ENCODE data around the gene ERC2.
A peak's percentile ranks its signal among the peaks of the same experiment; 100 is the strongest.

Gene ERC2

DNA sequence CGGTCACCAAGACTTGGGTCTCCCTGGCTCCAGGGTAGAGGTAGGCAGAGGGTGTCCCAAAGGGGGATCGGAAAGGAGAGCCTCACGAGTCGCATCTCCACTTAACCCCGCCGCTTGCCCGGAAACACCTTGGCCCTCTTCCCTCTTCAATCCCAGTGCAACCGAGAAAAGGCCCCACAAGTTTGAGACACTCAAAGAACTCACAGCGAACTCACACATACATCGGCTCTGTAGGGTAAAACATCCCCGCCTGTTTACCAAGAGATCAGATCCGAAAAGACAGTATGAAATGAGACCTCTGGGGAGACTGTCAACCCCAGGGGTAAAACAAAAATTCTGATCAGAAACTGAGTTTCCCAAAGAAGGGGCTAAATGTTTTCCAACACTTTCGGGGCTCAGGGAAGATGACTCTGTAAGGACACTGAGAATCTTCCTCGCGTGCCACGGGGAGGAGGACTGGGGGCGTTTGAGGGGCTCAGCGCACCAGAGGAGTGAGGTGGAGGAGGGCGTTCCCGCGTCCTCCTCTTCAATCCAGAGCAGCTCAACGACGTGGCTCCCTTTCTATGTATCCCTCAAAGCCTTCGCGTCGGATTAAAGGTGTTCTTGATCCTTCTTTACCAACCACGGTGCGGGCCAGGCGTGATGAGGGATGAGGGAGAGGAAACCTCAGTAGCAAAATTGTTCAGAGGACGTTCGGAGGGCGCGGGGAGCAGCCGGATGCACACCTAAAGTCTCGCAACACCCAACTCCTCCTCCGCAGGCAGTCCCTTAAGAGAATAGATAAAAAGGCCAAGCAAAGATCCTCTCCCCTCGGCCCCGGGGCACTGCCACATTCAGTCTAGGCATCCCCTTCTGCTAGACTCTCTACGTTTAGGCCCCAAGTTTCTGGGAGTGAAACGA lies 984.8 kb downstream of the ERC2 start:
- Histone ChIP-seq H3K9me3 (ENCODE audit: insufficient read depth, low read depth, low read length) (no peaks in the 10 kb centered on the region), H3K4me1 (ENCODE audit: insufficient read depth, low read length, poor library complexity, severe bottlenecking) (peaks cover under 1% of the 10 kb centered on the region), H2AFZ (ENCODE audit: low read length) (no peak overlapping the region), H3F3A (ENCODE audit: low read depth) (no peaks in the 10 kb centered on the region), H3K36me3 (ENCODE audit: insufficient read depth, low read length) (no peaks in the 10 kb centered on the region), H3K79me2 (ENCODE audit: insufficient read depth, low read length) (peaks cover 61% of the 10 kb centered on the region), H3K9me2 (replicated peaks; ENCODE audit: low read depth, low read length) (no peaks in the 10 kb centered on the region), H4K20me1 (ENCODE audit: insufficient read depth, low read length, poor library complexity, severe bottlenecking) (no peaks in the 10 kb centered on the region), H3K4me2 (ENCODE audit: low read depth, low read length, poor library complexity, severe bottlenecking) (peak overlapping the region; percentile 55), H3K27me3 (ENCODE audit: insufficient read depth, low read length, poor library complexity, severe bottlenecking) (peaks cover 16% of the 10 kb centered on the region), H3K9ac (ENCODE audit: low read depth, low read length, poor library complexity, severe bottlenecking) (no peak overlapping the region), H3K4me3 (ENCODE audit: low read length, poor library complexity, severe bottlenecking) (peak overlapping the region; percentile 67)
- TF ChIP-seq CTCF (conservative IDR thresholded peaks at IDR 0.05; ENCODE audit: low read length) = no peak
- TF ChIP-seq EZH2phosphoT487 (IDR thresholded peaks at IDR 0.05; ENCODE audit: borderline replicate concordance) = no peak

DNA sequence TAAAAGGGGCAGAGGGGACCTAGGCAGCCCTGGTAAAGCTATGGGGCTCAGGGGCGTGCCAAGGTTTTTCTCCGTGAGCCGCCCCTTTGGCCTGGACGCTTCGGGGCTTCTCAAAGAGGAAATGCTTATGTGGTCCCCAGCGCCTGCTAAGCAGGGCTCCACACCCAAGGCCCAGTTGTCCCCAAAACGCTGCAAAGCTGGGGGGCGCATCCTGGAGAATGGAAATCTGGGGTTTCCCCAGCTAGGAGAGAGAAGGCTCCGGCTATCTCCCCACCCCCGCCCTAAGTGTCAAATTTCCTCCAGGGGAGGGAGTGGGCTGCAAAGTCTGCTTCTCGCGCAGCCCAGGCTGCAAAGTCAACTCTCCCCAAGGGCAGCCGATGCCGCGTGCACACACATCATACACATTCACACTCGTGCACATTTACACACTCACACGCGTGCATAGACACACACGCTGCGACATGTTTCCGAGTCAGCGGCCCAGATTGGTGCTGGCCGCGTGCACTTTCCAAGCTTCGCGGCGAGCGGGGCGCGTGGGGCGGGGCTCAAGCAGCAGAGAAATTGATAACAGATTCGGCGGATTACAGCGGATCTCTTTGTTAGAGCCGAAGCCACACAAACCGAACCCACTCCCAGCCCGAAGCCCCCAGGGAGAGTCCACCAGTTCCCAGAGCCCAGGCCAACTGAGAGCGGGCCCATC lies 985.6 kb downstream of the ERC2 start:
- no peak for TF ChIP-seq CTCF (conservative IDR thresholded peaks at IDR 0.05; ENCODE audit: low read length)
- TF ChIP-seq EZH2phosphoT487 (IDR thresholded peaks at IDR 0.05; ENCODE audit: borderline replicate concordance) = no peak
- H3K79me2 ChIP-seq (ENCODE audit: insufficient read depth, low read length) = peaks cover 57% of the 10 kb centered on the region
- no peaks in the 10 kb centered on the region for H4K20me1 ChIP-seq (ENCODE audit: insufficient read depth, low read length, poor library complexity, severe bottlenecking)
- H3F3A ChIP-seq (ENCODE audit: low read depth) = no peaks in the 10 kb centered on the region
- no peak overlapping the region for H3K4me2 ChIP-seq (ENCODE audit: low read depth, low read length, poor library complexity, severe bottlenecking)
- H3K27me3 ChIP-seq (ENCODE audit: insufficient read depth, low read length, poor library complexity, severe bottlenecking) = peaks cover 16% of the 10 kb centered on the region
- no peaks in the 10 kb centered on the region for H3K9me3 ChIP-seq (ENCODE audit: insufficient read depth, low read depth, low read length)
- H3K4me1 ChIP-seq (ENCODE audit: insufficient read depth, low read length, poor library complexity, severe bottlenecking) = no peaks in the 10 kb centered on the region
- H3K9me2 ChIP-seq (replicated peaks; ENCODE audit: low read depth, low read length) = no peaks in the 10 kb centered on the region
- no peak overlapping the region for H3K4me3 ChIP-seq (ENCODE audit: low read length, poor library complexity, severe bottlenecking)
- no peak overlapping the region for H2AFZ ChIP-seq (ENCODE audit: low read length)
- no peaks in the 10 kb centered on the region for H3K36me3 ChIP-seq (ENCODE audit: insufficient read depth, low read length)
- H3K9ac ChIP-seq (ENCODE audit: low read depth, low read length, poor library complexity, severe bottlenecking) = no peak overlapping the region

- H3K4me2 ChIP-seq (ENCODE audit: low read depth, low read length, poor library complexity, severe bottlenecking) = no peak overlapping the region
- H3K79me2 ChIP-seq (ENCODE audit: insufficient read depth, low read length) = peaks cover 49% of the 10 kb centered on the region
- peaks cover 10% of the 10 kb centered on the region for H3K27me3 ChIP-seq (ENCODE audit: insufficient read depth, low read length, poor library complexity, severe bottlenecking)
- no peaks in the 10 kb centered on the region for H4K20me1 ChIP-seq (ENCODE audit: insufficient read depth, low read length, poor library complexity, severe bottlenecking)
- no peaks in the 10 kb centered on the region for H3K9me2 ChIP-seq (replicated peaks; ENCODE audit: low read depth, low read length)
- H3K9me3 ChIP-seq (ENCODE audit: insufficient read depth, low read depth, low read length) = no peaks in the 10 kb centered on the region
- no peaks in the 10 kb centered on the region for H3K4me1 ChIP-seq (ENCODE audit: insufficient read depth, low read length, poor library complexity, severe bottlenecking)
- no peak overlapping the region for H3K4me3 ChIP-seq (ENCODE audit: low read length, poor library complexity, severe bottlenecking)
- TF ChIP-seq EZH2phosphoT487 (IDR thresholded peaks at IDR 0.05; ENCODE audit: borderline replicate concordance) (no peak), CTCF (conservative IDR thresholded peaks at IDR 0.05; ENCODE audit: low read length) (no peak)
- H2AFZ ChIP-seq (ENCODE audit: low read length) = no peak overlapping the region
- H3K9ac ChIP-seq (ENCODE audit: low read depth, low read length, poor library complexity, severe bottlenecking) = no peak overlapping the region
- no peaks in the 10 kb centered on the region for H3F3A ChIP-seq (ENCODE audit: low read depth)
- no peaks in the 10 kb centered on the region for H3K36me3 ChIP-seq (ENCODE audit: insufficient read depth, low read length)
Observed at GRCh38 chr3:55481744-55482495, 986.3 kb downstream of the ERC2 start.
